Caco-2 (cell line): ENCODE measurements around the gene FBXO17. TPM values are rescaled to one million over a fixed set of nuclear protein-coding genes. Genes with fewer than 3 reads are reported as not detected.
"Not testable (repeated sequence)": the region's sequence is repeated elsewhere in the genome, so short reads cannot be mapped to it uniquely, and the experiment has no call there.

ENCODE experiments used
- BruUV-seq: library from RNA; stranded (reverse); fragments of 400-500 nt; replicated peaks from 2 replicates; lab custom pipeline; 2021; lab: Mats Ljungman, UMichigan
- CTCF ChIA-PET: fragments of 300-600 bp; sonication (Branson Sonifier 250); formaldehyde crosslinking; loops from one replicate; lab custom pipeline; 2022; ENCODE audit warnings: antibody characterized with exemption; lab: Charles Lee
- POLR2A ChIA-PET: fragments of 300-600 bp; sonication (Branson Sonifier 250); formaldehyde crosslinking; loops from one replicate; lab custom pipeline; 2022; ENCODE audit warnings: antibody characterized with exemption; lab: Charles Lee
- DNase-seq, 2 experiments: peaks; one replicate each; pipeline versions ENCODE4 v3.0.0 to v3.0.0-alpha.2; 2020 to 2022
- H3K27me3 ChIP-seq: replicated peaks from 2 replicates; pipeline ENCODE4 v1.6.0; 2011; ENCODE audit warnings: low read length; ENCODE audit not compliant: control insufficient read depth, insufficient read depth
- H3K36me3 ChIP-seq: 2 replicates; pipeline ENCODE4 v1.5.1; 2011; ENCODE audit warnings: low read length; ENCODE audit not compliant: control insufficient read depth, insufficient read depth
- H3K4me1 ChIP-seq: fragments of 250-450 bp; sonication (Bioruptor Pico); 2 replicates; pipeline ENCODE4 v1.5.1; 2020; ENCODE audit warnings: mild to moderate bottlenecking
- H3K4me3 ChIP-seq: 2 replicates; pipeline ENCODE4 v1.5.1; 2011; ENCODE audit warnings: low read depth, mild to moderate bottlenecking, control low read depth, low read length
- H3K9me3 ChIP-seq: fragments of 250-450 bp; sonication (Bioruptor Pico); 2 replicates; pipeline ENCODE4 v1.5.1; 2020; ENCODE audit warnings: mild to moderate bottlenecking, moderate library complexity
- H3K27ac Mint-ChIP-seq: one replicate; pipeline ENCODE4 v1.8.0; 2022; ENCODE audit warnings: mixed read lengths; ENCODE audit not compliant: unreplicated experiment
- H3K27me3 Mint-ChIP-seq: one replicate; pipeline ENCODE4 v1.8.0; 2022; ENCODE audit warnings: mixed read lengths; ENCODE audit not compliant: insufficient read depth, unreplicated experiment
- H3K36me3 Mint-ChIP-seq: one replicate; pipeline ENCODE4 v1.8.0; 2022; ENCODE audit warnings: mild to moderate bottlenecking, mixed read lengths; ENCODE audit not compliant: insufficient read depth, unreplicated experiment
- H3K4me1 Mint-ChIP-seq: one replicate; pipeline ENCODE4 v1.8.0; 2022; ENCODE audit warnings: low read depth, mixed read lengths; ENCODE audit not compliant: unreplicated experiment
- H3K4me3 Mint-ChIP-seq: one replicate; pipeline ENCODE4 v1.8.0; 2022; ENCODE audit warnings: mild to moderate bottlenecking, moderate library complexity, mixed read lengths; ENCODE audit not compliant: unreplicated experiment
- H3K9me3 Mint-ChIP-seq: one replicate; pipeline ENCODE4 v1.8.0; 2022; ENCODE audit warnings: mixed read lengths; ENCODE audit not compliant: unreplicated experiment
- intact Hi-C: fragments of 100-400 bp; cut with micrococcal nuclease; formaldehyde crosslinking; loops from one replicate; pipeline ENCODE4 v1.10.0; 2022; ENCODE audit not compliant: unreplicated experiment
- total RNA-seq: library from RNA; stranded (reverse); gene quantifications from 2 replicates; pipeline ENCODE4 v1.2.3, GENCODE V29; 2022
- TF ChIP-seq, protein P1 (sequence below), 2 experiments: fragments of 200-600 bp in 1 of 2; IDR thresholded peaks; 1 replicate in 1 of 2; 2 replicates in 1 of 2; pipeline versions ENCODE4 v1.5.1 to v1.8.0; 2011 to 2022; ENCODE audit warnings: antibody characterized with exemption in 1 of 2, control low read depth in 1 of 2, inconsistent platforms in 1 of 2, low read depth in 1 of 2, low read length in 1 of 2, mild to moderate bottlenecking in 1 of 2, moderate library complexity in 1 of 2; ENCODE audit not compliant: insufficient read depth in 1 of 2, severe bottlenecking in 1 of 2, unreplicated experiment in 1 of 2

FBXO17 gene
- total RNA-seq, 1 experiment from 2014 or later = 42.8 TPM

- Mint-ChIP-seq H3K4me1 (no peaks in the 10 kb centered on the region), H3K4me3 (no peak overlapping the region), H3K27me3 (peaks cover 3% of the 10 kb centered on the region), H3K36me3 (no peaks in the 10 kb centered on the region), H3K9me3 (peaks cover 9% of the 10 kb centered on the region), H3K27ac (no peak overlapping the region)
- no peak for DNase-seq
- intact Hi-C loops = no loop called here
- POLR2A ChIA-PET = interaction anchor here (0.6 kb wide), 1 partner anchor 42 kb away, joined by 4 read pairs; no protein-coding TSS in a partner anchor
- Histone ChIP-seq H3K4me3 (no peak overlapping the region), H3K36me3 (no peaks in the 10 kb centered on the region), H3K27me3 (no peaks in the 10 kb centered on the region), H3K9me3 (peaks cover 3% of the 10 kb centered on the region; the same call in 1 of the 2 replicates), H3K4me1 (peaks cover 4% of the 10 kb centered on the region; the same call in 1 of the 2 replicates)
- TF ChIP-seq, protein P1, sequence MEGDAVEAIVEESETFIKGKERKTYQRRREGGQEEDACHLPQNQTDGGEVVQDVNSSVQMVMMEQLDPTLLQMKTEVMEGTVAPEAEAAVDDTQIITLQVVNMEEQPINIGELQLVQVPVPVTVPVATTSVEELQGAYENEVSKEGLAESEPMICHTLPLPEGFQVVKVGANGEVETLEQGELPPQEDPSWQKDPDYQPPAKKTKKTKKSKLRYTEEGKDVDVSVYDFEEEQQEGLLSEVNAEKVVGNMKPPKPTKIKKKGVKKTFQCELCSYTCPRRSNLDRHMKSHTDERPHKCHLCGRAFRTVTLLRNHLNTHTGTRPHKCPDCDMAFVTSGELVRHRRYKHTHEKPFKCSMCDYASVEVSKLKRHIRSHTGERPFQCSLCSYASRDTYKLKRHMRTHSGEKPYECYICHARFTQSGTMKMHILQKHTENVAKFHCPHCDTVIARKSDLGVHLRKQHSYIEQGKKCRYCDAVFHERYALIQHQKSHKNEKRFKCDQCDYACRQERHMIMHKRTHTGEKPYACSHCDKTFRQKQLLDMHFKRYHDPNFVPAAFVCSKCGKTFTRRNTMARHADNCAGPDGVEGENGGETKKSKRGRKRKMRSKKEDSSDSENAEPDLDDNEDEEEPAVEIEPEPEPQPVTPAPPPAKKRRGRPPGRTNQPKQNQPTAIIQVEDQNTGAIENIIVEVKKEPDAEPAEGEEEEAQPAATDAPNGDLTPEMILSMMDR (IDR thresholded peaks at IDR 0.05; ENCODE audit: insufficient read depth in 1 of 2, low read depth in 1 of 2, low read length in 1 of 2, severe bottlenecking in 1 of 2, unreplicated experiment in 1 of 2) = no peak
- CTCF ChIA-PET = interaction anchor here (1.0 to 2.7 kb wide), 2 partner anchors 13 to 58 kb away, joined by 3 to 8 read pairs; partner anchors contain the start of genes FBXO17, MRPS12 and SARS2
- BruUV-seq = no TSS peak
Observed at GRCh38 chr19:38989066-38989605, 13.6 kb upstream of the FBXO17 start.

DNA sequence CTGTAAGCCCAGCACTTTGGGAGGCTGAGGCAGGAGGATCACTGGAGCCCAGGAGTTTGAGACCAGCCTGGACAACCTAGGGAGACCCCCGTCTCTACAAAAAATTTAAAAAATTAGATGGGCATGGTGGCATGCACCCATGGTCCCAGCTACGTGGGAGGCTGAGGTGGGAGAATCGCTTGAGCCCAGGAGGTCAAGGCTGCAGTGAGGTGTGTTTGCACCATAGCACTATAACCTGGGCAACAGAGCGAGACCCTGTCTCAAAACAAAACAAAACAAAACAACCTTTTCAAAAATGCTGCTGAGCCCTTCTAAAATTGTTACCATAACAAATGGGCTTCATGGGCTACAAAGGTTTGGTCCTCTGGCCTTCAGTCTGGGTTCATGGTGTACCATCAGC lies 13.1 kb upstream of the FBXO17 start:
- H3K36me3 ChIP-seq, intact Hi-C loops, H3K9me3 Mint-ChIP-seq, DNase-seq, H3K4me1 Mint-ChIP-seq, H3K36me3 Mint-ChIP-seq, H3K27me3 Mint-ChIP-seq, H3K4me1 ChIP-seq, H3K27me3 ChIP-seq, BruUV-seq, H3K4me3 Mint-ChIP-seq, H3K27ac Mint-ChIP-seq, H3K9me3 ChIP-seq, POLR2A ChIA-PET, H3K4me3 ChIP-seq: not testable (repeated sequence)
- CTCF ChIA-PET = interaction anchor here (0.6 to 2.7 kb wide), 3 partner anchors 12 to 64 kb away, joined by 3 to 8 read pairs (median 8); partner anchors contain the start of genes FBXO17, MRPS12 and SARS2

DNA sequence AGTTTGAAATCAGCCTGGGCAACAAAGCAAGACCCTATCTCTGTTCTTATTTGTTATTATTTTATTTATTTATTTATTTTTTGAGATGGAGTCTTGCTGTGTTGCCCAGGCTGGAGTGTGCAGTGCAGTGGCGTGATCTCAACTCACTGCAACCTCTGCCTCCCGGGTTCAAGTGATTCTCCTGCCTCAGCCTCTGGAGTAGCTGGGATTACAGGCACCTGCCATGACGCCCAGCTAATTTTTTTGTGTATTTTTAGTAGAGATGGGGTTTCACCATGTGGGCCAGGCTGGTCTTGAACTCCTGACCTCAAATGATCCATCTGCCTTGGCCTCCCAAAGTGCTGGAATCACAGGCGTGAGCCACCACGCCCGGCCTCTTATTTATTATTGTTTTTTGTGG lies 12.2 kb upstream of the FBXO17 start:
- POLR2A ChIA-PET, H3K27ac Mint-ChIP-seq, H3K9me3 Mint-ChIP-seq, H3K4me1 Mint-ChIP-seq, H3K4me3 Mint-ChIP-seq, H3K27me3 Mint-ChIP-seq, H3K9me3 ChIP-seq, DNase-seq, H3K36me3 ChIP-seq, H3K4me1 ChIP-seq, H3K4me3 ChIP-seq, BruUV-seq, H3K27me3 ChIP-seq, intact Hi-C loops, H3K36me3 Mint-ChIP-seq: not testable (repeated sequence)
- CTCF ChIA-PET = interaction anchor here (2.7 kb wide), 1 partner anchor 12 kb away, joined by 8 read pairs; the partner anchor contains the start of gene FBXO17

DNA sequence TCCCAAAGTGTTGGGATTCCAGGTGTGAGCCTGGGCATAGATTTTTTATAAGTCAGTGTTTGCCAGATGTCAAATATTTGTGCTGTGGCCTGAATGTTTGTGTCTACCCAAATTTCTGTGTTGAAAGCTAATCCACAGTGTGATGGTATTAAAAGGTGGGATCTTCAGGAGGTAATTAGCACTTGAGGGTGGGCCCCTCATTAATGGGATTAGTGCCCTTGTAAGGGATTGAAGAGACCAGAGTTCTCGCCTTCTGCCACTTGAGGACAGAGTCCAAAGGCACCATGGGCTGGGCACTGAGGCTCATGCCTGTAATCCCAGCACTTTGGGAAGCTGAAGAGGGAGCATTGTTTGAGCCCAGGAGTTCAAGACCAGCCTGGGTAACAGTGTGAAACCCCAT lies 9.7 kb upstream of the FBXO17 start:
- TF ChIP-seq, protein P1 (IDR thresholded peaks at IDR 0.05; ENCODE audit: insufficient read depth in 1 of 2, low read depth in 1 of 2, low read length in 1 of 2, severe bottlenecking in 1 of 2, unreplicated experiment in 1 of 2) = no peak
- BruUV-seq = no TSS peak

More for the DNA sequence above, 9.7 kb upstream of the FBXO17 start:
- H3K4me1 Mint-ChIP-seq = no peaks in the 10 kb centered on the region
- no peaks in the 10 kb centered on the region for H3K27me3 Mint-ChIP-seq
- Histone ChIP-seq H3K27me3 (no peaks in the 10 kb centered on the region), H3K9me3 (peaks cover 9% of the 10 kb centered on the region), H3K36me3 (no peaks in the 10 kb centered on the region), H3K4me1 (peaks cover 4% of the 10 kb centered on the region; the same call in 1 of the 2 replicates), H3K4me3 (no peak overlapping the region)
- peaks cover 4% of the 10 kb centered on the region for H3K36me3 Mint-ChIP-seq
- H3K27ac Mint-ChIP-seq = no peak overlapping the region
- intact Hi-C loops = no loop called here
- H3K9me3 Mint-ChIP-seq = peaks cover 16% of the 10 kb centered on the region
- DNase-seq = no peak
- no peak overlapping the region for H3K4me3 Mint-ChIP-seq
- ChIA-PET CTCF (interaction anchor here (1.6 kb wide), 1 partner anchor 9 kb away, joined by 5 read pairs; the partner anchor contains the start of gene FBXO17), POLR2A (no interaction called here)
